Activated T-cell treated with anti-CD3 and anti-CD28 coated beads, Interleukin-2, amount 50 U/mL, for 24 hours (primary cell): ENCODE data around the gene DNER.

Experiments used
- DNase-seq: peaks from one replicate; pipeline ENCODE4 v3.0.0-alpha.2; 2020
- H3K27ac Mint-ChIP-seq: 2 replicates; pipeline ENCODE4 v1.8.0; 2020; ENCODE audit warnings: mild to moderate bottlenecking, mixed read lengths
- H3K27me3 Mint-ChIP-seq: 2 replicates; pipeline ENCODE4 v1.8.0; 2020; ENCODE audit warnings: mixed read lengths
- H3K36me3 Mint-ChIP-seq: 2 replicates; pipeline ENCODE4 v1.8.0; 2020; ENCODE audit warnings: low read depth, mixed read lengths
- H3K4me1 Mint-ChIP-seq: 2 replicates; pipeline ENCODE4 v1.8.0; 2020; ENCODE audit warnings: low read depth, mixed read lengths
- H3K4me3 Mint-ChIP-seq: 2 replicates; pipeline ENCODE4 v1.8.0; 2020; ENCODE audit warnings: mild to moderate bottlenecking, moderate library complexity, mixed read lengths
- H3K9me3 Mint-ChIP-seq: 2 replicates; pipeline ENCODE4 v1.8.0; 2020; ENCODE audit warnings: mixed read lengths

The DNER gene

DNA sequence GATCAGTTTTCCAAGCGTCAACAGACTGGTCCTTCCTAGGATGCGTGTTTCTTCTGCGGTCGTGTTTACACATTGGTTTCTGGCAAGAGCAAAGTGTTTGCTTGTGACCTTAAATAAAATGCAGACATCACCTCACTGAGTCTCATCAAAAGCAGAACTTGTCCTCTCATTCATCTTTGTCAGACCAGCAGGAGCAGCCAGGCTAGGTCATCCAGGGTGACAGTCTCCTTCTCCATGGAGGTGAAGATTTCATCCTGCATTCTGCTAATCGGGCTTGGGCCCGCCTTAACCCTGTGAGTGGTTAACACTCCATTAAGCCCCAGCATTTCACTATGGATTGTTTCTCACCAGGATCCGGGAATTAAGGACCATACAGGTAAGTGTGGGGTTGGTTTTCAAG, 379.0 kb downstream of the DNER start:
- H3K9me3 Mint-ChIP-seq = no peaks in the 10 kb centered on the region
- no peak overlapping the region for H3K4me3 Mint-ChIP-seq
- peaks cover 2% of the 10 kb centered on the region for H3K27me3 Mint-ChIP-seq
- H3K36me3 Mint-ChIP-seq = no peaks in the 10 kb centered on the region
- no peak overlapping the region for H3K27ac Mint-ChIP-seq
- DNase-seq = no peak
- H3K4me1 Mint-ChIP-seq = no peaks in the 10 kb centered on the region

DNA sequence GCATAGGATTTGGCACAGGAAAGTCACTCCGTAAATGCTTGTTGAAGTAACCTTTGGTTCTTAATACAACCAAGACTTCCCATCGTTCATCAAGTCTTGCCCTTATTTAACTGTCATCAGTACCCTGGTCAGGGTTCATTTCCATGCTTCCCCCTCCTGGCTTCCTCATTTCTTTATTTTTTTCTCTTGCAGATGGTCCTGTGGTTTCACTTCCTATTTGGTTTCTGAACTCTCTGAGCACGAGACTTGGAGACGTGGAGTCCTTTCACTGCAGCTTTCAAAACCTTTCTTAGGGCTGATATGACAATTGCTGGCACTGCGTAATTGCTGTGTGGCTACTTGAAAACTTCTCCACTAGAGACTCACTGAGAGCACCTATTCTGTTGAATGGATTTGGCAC, 383.4 kb downstream of the DNER start:
- no peaks in the 10 kb centered on the region for H3K9me3 Mint-ChIP-seq
- DNase-seq = no peak
- no peaks in the 10 kb centered on the region for H3K4me1 Mint-ChIP-seq
- no peaks in the 10 kb centered on the region for H3K36me3 Mint-ChIP-seq
- H3K4me3 Mint-ChIP-seq = no peak overlapping the region
- no peak overlapping the region for H3K27ac Mint-ChIP-seq
- H3K27me3 Mint-ChIP-seq = no peaks in the 10 kb centered on the region

DNA sequence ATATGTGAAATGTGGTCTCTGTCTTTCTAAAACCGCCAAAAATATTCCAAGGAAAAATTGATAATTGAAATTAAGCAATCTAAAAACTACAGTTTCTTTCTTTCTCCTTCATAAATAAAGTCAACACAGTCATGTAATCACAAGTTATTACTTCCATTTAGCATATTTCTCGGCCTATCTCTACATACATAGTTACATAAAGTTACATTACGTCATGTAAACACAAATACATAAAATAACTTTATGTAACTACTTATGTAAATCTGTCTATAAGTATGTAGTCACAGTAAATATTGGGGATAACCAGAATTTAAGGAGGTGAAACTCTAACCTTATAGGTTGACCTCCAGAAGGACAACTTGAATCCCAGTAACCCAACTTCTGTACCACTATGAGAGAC, 394.8 kb downstream of the DNER start:
- no peak for DNase-seq
- Mint-ChIP-seq H3K27ac (no peak overlapping the region), H3K9me3 (peaks cover 6% of the 10 kb centered on the region), H3K4me1 (no peaks in the 10 kb centered on the region), H3K4me3 (no peak overlapping the region), H3K27me3 (peaks cover 6% of the 10 kb centered on the region), H3K36me3 (no peaks in the 10 kb centered on the region)

DNA sequence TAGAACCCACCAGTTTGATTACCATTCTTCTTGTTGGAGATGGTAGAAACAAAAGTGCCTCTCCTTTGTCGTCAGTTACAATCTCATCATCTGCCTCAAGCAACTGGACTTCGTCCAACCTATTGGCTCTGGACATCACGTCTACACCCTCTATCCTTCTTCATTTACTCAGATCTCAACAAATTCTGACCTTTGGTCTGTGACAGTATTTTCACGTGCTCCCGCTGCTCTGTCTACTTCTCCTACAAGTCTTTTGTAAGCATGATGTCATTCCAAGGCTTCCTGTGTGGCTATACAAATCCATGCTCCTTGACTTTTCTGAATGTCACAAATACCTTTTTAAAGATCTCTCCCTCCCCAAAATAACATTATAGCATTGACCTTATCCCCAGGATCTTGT, 400.2 kb downstream of the DNER start:
- no peak overlapping the region for H3K27ac Mint-ChIP-seq
- no peaks in the 10 kb centered on the region for H3K27me3 Mint-ChIP-seq
- H3K4me1 Mint-ChIP-seq = no peaks in the 10 kb centered on the region
- H3K9me3 Mint-ChIP-seq = peaks cover 2% of the 10 kb centered on the region
- no peak overlapping the region for H3K4me3 Mint-ChIP-seq
- H3K36me3 Mint-ChIP-seq = no peaks in the 10 kb centered on the region
- no peak for DNase-seq

DNA sequence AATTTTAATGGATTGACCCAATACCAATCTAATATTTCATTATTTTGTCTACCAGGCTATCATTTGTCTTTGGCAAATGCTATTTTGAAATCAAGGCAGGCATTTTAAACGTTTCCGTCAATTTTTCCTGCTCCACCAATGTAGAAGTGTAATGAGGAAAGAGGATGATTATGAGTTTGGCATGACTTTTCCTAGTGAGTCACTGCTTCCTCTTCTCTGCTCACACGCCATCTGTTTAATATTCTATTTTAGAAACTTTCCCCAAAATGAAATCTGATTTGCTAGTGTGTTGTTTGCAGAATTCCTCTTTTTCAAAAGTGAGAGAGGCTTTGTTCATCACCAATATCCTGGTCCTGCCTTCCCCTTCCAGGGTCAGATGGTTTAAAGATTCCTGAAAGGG, 400.8 kb downstream of the DNER start:
- no peaks in the 10 kb centered on the region for H3K4me1 Mint-ChIP-seq
- H3K27me3 Mint-ChIP-seq = no peaks in the 10 kb centered on the region
- H3K9me3 Mint-ChIP-seq = peaks cover 2% of the 10 kb centered on the region
- no peaks in the 10 kb centered on the region for H3K36me3 Mint-ChIP-seq
- no peak overlapping the region for H3K4me3 Mint-ChIP-seq
- DNase-seq = no peak
- H3K27ac Mint-ChIP-seq = no peak overlapping the region
